ENCODE data around the gene SPOPL.

DNA sequence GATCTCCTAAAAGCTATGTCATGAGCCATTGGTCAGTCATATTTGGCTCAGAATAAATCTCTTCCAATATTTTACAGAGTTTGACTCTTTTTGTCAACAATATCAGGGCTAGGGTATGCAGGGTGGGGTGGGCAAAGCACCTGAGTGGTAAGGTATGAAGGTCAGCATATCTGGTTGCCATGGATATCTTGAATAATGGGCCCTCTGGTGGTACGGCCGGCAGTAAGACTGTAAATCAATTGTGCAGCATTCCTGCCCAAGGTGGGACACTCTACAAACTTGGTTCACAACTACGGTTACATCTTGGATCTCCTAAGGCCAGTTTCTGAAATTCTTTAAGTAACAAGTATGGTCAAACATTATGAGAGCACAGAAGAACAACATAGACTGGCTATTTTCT is 119.6 kb downstream of the SPOPL start:
- TF ChIP-seq CTCF (IDR thresholded peaks at IDR 0.05): no peak
- TF ChIP-seq POLR2A (IDR thresholded peaks at IDR 0.05): no peak
